GM19043 (cell line): ENCODE results near the gene MARCHF7.

Experiments
- ATAC-seq: cut with Tn5 transposase; IDR thresholded peaks from one replicate; pipeline ENCODE4 v1.9.1; 2021; ENCODE audit warnings: low read depth; ENCODE audit not compliant: unreplicated experiment

The MARCHF7 gene

DNA sequence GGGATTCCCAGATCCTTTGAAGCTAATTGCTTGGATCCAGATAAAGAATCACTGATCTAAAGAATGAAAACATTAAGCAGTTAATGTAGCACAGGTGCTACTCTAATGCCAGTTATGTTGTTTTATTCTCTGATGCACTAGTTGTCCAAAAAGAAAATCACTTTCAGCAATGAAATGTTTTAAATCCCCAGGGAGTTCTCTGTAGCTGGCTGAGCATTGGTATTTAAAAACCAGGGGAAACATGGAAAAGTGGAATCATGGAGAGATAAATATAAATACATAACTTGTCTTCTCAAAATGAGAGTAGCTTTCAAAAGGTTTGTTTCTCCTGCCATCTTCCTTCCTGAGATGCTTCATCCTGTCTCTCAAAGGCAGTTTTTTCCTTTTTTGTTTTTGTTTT is 48.0 kb downstream of the MARCHF7 start:
- ATAC-seq, result no peak

- ATAC-seq, result no peak
Measured at GRCh38 chr2:159762075-159762474, 49.8 kb downstream of the MARCHF7 start.
